Ecto neural progenitor cell (in vitro differentiated cells): ENCODE data around the gene CRK.
A peak's percentile ranks its signal among the peaks of the same experiment; 100 is the strongest.

Source experiments
- DNase-seq: peaks from one replicate; pipeline ENCODE4 v3.0.0-alpha.2; 2018; ENCODE audit warnings: low spot score

Gene CRK

GRCh38 chr17:1486802-1487695, 31.0 kb upstream of the CRK start:
- peak; percentile 82 for DNase-seq

GRCh38 chr17:1485423-1486376, 29.7 kb upstream of the CRK start:
- DNase-seq: peak; percentile 95

- DNase-seq: peak; percentile 89
These were observed 28.8 kb upstream of the CRK start for GRCh38 chr17:1484676-1485422.

GRCh38 chr17:1484060-1484535, 28.1 kb upstream of the CRK start:
- DNase-seq: no peak

GRCh38 chr17:1482680-1483079, 26.6 kb upstream of the CRK start:
- no peak for DNase-seq

GRCh38 chr17:1481736-1482135, 25.7 kb upstream of the CRK start:
- DNase-seq: no peak

GRCh38 chr17:1480747-1481465, 24.9 kb upstream of the CRK start:
- DNase-seq: no peak

GRCh38 chr17:1478418-1478817, 22.4 kb upstream of the CRK start:
- DNase-seq: no peak

- DNase-seq: no peak
These were observed 19.4 kb upstream of the CRK start for GRCh38 chr17:1475321-1475854.

GRCh38 chr17:1474402-1475189, 18.6 kb upstream of the CRK start:
- no peak for DNase-seq

- no peak for DNase-seq
These were observed 17.8 kb upstream of the CRK start for GRCh38 chr17:1473841-1474240.

- DNase-seq: no peak
These were observed 17.1 kb upstream of the CRK start for GRCh38 chr17:1473170-1473569.

- no peak for DNase-seq
These were observed 16.1 kb upstream of the CRK start for GRCh38 chr17:1471911-1472821.

GRCh38 chr17:1471490-1471889, 15.5 kb upstream of the CRK start:
- DNase-seq: no peak

- no peak for DNase-seq
These were observed 14.9 kb upstream of the CRK start for GRCh38 chr17:1470755-1471462.

- no peak for DNase-seq
These were observed 14.2 kb upstream of the CRK start for GRCh38 chr17:1470071-1470754.

- peak; percentile 74 for DNase-seq
These were observed 13.3 kb upstream of the CRK start for GRCh38 chr17:1469231-1469852.
